GM21737 (cell line): ENCODE data around the gene PTPRA.
A peak's percentile ranks its signal among the peaks of the same experiment; 100 is the strongest.
"Not testable (repeated sequence)": the region's sequence is repeated elsewhere in the genome, so short reads cannot be mapped to it uniquely, and the experiment has no call there.

Experiments
- ATAC-seq: cut with Tn5 transposase; IDR thresholded peaks from one replicate; pipeline ENCODE4 v1.9.1; 2021; ENCODE audit warnings: mild to moderate bottlenecking, moderate library complexity; ENCODE audit not compliant: unreplicated experiment

PTPRA gene

DNA sequence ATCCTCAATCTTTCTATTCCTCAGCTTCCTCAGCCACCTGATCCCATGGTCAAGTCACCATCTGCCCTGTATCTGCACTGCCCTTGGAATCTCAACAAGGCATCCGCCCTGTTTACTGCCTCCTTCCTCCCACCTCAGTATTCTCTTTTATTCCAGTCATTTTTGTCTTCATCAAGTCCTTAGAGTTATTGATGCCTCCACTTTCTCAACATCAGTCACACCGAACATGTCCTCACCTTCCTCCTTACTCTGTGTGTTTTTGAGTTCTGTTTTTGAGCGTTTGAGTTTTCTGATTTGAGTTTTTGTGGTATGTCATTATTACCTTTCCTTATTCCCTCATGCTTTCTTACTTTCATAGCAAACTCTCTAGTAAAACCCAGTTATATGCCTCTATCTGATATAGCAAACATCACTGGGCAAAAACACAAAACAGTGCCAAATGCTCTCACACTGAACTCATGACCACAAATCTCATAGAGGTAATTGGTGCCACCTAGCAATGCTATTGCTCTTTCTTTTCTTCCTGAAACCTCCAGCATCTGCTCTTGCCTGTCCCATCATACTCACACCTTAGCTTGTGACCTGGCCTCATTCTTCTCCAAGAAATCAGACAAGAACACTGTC, 158.4 kb downstream of the PTPRA start:
- ATAC-seq, result no peak

DNA sequence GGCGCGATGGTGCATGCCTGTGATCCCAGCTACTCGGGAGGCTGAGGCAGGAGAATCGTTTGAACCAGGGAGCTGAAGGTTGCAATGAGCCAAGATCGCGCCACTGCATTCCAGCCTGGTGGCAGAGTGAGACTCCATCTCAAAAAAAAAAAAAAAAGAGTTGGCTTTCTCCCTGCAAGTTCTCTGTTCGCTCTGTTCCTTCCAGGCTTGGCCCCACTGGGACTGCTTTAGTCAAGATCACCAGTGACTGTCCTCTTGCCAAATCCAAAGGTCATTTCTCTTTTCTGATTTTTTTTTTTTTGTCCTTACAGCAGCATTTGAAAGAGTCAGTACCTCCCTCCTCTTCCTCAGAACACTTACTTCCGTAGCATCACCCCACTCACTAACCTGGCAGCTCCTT, 159.3 kb downstream of the PTPRA start:
- no peak for ATAC-seq

DNA sequence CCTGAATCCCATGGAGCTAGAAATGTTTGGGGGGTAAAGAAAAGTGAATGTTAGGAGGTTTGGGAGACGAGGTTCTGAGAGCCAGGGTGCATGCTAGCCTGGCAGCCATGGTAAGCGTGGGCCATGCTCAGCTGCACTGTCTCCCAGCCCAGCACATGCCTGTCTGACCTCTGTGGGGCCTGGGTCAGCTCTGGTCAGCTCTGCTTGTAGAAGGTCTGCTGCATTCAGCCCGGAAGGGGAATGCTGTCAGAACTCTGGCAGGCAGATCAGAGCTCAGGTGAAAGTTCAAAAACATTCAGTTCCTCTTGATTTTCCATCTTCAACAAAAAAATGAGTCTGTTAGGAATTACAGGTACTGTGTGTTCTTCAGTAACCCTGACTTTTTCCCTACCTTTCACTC, 164.4 kb downstream of the PTPRA start:
- no peak for ATAC-seq

DNA sequence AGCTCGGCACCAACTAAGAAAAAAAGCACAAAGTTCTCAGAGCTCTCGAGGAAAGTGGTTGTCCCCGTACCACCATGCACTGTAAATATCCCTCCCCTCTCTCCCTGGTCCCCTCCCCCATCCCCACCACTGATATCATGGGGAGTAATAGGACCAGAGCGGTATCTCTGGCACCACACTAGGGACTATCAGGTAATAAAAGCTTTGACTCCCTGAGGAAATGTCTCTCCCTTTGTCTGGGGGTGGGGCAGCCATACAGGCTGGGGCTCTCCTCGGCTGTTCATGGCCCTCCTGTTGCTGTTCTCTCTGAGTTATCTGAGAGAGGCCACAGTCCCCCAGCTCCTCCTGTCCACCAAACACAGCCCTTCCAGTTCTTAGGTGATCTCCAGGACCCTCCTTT, 165.2 kb downstream of the PTPRA start:
- ATAC-seq, result no peak

DNA sequence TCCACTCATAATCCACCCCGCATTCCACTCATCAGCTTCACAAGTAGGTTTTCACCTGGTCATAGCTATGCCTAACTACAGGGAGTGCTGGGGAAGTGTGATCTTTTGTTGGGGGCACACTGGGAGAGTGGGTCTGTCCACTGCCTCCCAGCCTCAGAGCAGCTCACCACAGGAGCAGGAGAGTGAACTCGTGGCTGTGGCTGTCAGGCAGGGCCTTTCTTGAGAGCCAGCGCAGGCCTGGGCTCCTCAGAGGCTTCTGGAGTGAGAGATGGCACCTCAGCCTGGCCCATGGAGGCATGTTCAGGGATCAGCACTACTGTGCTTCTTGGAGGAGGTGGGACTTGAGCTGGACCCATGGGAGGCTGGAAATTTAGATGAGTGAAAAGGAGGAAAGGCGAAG, 166.1 kb downstream of the PTPRA start:
- ATAC-seq, result no peak

DNA sequence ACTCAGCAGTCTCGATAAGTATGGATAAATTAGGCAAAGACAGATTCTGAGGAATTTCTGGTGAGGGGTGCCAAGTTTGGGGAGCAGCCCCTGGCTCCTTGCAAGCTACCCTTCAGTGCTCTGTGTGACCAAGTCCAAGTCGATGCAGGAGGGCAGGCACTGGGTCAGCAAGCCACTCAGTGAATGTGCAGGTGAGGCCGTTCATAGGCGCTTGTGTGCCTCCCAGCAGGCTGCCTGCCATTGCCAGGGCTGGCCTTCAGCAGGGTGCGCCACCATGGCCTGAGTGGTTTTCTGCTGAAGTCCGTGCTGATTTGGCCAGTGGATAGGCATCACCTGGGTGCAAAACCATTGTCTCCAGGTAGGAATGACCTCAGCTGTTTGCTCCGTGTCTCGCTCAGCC, 166.8 kb downstream of the PTPRA start:
- no peak for ATAC-seq

DNA sequence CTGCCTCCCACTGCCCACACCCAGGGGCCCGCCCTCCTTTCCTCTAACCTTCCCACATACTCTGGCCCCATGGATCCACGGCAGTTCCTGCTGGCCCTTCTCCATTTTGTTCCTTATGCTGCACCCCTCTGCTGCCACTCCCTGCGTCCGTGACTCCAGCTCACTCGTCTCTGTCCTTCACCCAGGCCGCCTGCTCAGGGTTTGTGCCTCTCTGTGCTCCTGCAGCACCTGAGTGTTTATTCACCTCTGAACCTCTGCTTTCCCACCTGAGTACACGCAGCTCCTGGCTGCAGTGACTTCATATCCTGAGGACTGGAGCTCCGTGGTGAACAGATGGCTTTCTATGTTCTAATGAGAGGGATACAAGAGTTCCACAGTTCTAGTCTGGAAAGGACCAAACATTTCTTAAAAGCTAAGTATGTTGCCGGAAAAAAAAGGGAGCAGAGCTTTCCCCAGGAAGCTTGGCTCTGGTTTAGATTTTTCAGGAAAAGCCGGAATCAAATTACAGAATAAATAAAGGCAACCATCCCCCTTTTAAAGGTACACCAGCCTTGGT, 168.7 kb downstream of the PTPRA start:
- ATAC-seq, result no peak

DNA sequence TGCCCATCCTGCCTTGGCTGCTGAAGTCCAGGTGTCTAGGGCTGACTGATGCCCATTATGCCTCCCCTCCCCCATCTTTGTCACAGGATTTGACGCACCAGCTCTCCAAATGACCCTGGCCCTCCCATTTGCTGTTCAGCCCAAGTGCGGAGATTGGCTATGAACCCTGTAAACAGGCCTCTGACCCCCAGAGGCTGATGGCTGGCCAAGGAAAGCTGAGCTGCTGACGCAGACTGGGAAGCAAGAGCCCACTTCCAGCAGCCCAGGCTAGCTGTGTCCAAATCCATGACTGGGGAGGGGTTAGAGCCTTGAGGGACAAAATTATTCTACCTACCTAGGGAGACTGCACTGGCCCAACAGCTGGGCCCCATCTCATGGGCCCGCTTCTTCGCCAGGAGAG, 169.3 kb downstream of the PTPRA start:
- ATAC-seq, result no peak

DNA sequence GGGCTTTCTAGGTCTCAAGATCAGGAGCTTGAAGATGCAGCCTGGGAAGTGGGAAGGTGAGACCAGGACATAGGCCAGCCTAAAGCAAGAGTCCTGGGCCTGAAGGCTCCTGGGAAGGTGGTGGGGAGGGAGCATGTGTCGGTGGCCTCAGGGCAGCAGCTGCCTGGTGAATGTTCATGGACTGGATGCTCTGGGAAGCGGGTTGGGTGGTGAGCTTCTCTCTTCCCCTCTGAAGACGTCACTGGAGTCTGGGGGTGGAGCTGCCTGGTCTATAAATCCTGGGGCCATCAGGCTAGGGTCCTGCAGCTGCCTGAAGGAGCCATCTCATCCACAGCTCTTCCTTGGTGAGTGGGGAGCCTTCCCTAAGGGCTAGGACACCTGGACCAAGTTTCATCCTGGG, 170.0 kb downstream of the PTPRA start, which contains the start of gene GNRH2:
Gene GNRH2, plus strand, starts transcription at position 301 of the 400 bp plus-strand sequence. CDS start 793 bp downstream, outside the sequence.
- no peak for ATAC-seq

DNA sequence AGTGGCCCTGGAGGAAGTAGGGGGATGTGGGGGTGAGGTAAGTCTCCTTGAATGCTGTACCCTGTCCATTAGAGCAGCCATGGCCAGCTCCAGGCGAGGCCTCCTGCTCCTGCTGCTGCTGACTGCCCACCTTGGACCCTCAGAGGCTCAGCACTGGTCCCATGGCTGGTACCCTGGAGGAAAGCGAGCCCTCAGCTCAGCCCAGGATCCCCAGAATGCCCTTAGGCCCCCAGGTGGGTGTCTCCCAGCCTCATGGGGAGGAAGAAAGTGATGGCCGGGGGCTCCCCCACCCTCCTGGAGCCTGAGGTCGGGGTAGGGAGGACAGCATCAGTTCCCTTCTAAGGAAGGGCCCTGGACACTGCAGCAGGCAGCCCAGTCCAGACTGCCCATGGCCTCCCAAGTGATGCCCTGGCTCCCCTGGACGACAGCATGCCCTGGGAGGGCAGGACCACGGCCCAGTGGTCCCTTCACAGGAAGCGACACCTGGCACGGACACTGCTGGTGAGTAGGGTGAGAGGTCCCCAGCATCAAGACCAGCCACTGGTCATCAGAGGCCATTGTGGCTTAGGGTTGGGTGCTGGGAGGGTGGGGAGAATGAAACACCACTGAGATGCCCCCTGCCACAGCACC, 171.2 kb downstream of the PTPRA start:
- ATAC-seq, result no peak

DNA sequence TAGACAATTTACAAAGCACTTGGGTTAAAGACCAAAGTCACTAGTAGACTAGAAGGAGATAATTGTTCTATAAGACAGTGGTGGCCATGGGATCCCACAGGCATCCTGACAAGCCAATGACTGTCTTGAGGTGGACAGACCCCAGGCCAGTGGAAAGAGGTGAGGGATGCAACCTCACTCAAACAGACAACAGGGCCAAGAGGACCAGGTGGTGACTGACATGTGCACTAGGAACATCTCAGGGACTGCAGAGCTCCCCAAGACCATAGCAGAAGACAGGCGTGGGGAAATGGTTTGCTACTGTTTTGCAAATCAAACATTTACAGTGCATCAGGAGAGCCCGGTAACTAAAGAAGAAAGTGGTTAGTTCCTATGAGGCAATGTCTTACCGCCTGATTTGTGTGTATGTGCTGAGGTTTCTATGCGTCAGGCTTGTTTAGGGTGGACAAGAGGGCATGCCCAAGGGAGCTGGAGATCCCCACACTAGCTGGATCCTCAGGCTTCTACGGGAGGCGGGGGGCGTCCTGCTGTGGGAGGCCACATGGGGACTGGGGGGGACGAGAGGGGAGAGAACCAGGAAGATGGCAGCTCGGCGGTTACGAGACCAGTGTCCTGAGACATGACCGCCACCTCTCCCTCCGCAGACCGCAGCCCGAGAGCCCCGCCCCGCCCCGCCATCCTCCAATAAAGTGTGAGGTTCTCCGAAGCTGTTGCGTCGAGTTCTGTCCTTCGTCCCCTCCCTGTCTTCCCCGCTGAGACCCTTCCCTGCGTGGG, 171.9 kb downstream of the PTPRA start:
- peak; percentile 36 for ATAC-seq

DNA sequence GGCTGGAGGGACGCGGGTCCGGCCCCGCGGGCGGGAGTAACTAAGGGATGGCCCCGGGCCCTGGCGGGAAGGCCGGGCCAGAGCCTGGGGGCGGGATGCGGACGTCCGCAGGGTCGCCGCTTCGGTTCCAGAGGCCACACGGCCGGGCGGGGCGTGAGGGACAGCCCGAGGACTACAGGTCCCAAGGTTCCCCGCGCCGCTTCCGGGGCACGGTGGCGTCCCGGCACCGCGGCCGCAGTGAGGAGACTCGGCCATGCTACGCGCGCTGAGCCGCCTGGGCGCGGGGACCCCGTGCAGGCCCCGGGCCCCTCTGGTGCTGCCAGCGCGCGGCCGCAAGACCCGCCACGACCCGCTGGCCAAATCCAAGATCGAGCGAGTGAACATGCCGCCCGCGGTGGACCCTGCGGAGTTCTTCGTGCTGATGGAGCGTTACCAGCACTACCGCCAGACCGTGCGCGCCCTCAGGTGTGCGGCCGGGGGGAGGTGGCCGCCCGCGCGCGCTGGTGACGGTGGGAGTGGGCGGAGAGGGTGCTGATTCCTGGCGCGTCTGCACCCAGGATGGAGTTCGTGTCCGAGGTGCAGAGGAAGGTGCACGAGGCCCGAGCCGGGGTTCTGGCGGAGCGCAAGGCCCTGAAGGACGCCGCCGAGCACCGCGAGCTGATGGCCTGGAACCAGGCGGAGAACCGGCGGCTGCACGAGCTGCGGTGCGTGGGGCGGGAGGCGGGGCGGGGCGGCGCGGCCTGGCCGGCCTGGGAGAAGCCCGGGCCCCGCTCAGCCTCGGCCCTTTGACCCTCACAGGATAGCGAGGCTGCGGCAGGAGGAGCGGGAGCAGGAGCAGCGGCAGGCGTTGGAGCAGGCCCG, 172.8 kb downstream of the PTPRA start, which contains the start of gene MRPS26:
Gene MRPS26, plus strand, starts transcription at position 237 of the 861 bp plus-strand sequence. Its CDS starts 17 bp downstream, at position 254.
- ATAC-seq, result peak; percentile 89

DNA sequence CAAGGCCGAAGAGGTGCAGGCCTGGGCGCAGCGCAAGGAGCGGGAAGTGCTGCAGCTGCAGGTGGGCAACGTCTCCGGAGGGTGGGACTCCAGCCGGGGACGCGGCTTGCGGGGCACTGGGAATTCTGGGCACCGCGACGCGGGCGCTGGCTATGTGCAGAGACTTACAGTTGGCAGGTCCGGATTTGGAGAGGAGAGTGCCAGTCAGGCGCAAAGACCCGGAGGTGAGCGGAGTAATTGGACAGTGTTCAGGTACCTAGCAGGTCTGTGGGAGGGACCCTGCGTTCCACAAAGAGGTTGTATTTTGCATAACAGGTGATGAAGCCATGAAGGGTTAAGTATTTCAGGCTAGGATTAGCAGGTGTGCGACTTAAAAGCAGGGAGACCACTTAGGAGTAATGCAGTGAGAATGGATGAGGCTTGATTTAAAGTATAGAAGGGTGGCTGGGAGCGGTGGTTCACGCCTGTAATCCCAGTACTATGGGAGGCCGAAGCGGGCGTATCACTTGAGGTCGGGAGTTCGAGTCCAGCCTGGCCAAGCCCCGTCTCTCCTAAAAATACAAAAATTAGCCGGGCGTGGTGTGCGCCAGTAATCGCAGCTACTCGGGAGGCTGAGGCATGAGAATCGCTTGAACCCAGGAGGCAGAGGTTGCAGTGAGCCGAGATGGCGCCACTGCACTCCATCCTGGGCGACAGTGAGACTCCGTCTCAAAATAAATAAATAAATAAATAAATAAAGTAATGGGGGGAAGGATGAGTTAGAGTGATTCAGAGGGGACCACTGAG, 173.6 kb downstream of the PTPRA start:
- ATAC-seq, result no peak

DNA sequence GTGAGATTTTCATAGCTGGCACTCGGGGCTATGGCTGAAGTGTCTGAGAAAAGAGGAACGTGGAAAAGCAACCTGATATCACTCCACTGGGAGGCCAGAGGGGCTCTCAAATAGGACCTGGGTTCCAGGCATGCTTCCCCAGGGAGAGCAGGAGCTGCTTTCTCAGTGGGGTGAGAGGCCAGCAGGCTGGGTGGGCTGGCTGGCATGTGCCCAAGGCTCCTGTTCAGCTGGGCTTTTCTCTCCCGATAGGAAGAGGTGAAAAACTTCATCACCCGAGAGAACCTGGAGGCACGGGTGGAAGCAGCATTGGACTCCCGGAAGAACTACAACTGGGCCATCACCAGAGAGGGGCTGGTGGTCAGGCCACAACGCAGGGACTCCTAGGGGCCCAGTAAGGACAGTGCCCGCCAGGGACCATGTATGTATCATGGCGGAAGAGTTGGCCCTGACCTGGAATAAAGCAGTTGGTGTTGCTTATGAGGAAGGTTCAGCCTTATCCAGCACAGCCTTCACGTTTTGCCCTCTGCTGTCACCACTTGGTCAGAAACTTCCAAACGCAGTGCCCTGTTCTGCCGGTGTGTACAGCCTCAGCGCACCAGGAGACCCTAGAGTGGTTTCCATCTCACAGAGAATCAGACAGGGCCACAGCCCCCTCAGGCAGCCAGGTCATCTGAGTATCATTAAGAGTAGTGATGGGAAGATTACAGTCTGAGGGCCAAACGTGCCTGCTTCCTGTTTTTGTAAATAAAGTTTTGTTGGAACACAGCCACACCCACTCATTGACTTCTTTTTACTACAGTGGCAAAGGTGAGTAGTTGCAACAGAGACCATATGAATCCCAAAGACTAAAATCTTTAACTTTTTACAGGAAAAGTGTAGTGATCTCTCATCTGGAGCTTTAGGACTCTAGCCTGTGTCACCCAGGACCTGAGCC, 174.5 kb downstream of the PTPRA start:
- ATAC-seq, result no peak

DNA sequence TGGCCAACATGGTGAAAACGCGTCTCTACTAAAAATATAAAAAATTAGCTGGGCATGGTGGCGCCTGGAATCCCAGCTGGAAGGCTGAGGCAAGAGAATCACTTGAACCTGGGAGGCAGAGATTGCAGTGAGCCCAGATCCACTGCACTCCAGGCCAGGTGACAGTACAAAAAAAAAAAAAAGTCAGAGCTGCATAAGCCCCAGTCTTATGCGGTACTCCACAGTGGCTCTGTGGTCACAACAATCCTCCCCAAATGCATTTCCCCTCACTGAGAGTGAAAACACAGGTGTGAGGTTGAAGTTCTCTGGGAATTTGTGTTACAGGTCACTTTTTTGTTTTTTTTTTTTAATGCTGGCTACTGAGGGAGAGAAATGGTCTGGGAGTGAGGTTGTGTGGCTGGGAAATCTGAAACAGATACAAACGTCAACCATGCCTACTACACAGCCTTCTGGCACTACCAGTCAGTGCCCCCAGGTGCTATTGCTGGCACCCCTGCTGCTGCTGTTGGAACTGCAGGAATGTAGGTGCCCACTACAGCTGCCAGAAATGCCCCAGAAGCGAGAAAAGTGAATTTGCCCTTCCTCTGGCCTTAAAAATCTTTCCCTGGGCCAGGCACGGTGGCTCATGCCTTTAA, 178.2 kb downstream of the PTPRA start:
- no peak for ATAC-seq

DNA sequence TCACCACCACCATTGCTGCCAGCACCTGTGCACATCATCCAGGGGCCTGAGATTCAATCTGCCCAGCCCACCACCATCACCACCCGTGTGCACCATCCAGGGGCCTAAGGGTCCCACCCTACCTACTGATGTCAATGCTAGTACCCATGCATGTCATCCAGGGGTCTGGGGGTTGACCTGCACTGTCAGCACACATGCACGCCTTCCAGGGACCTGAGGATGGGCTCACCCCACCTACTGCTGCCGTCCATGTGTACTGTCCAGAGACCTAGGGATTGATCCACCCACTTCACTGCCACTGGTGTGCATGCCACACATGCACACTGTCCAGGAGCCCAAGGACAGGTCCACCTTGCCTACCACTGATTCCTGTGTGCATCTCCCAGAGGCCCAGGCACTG, 186.2 kb downstream of the PTPRA start:
- no peak for ATAC-seq

DNA sequence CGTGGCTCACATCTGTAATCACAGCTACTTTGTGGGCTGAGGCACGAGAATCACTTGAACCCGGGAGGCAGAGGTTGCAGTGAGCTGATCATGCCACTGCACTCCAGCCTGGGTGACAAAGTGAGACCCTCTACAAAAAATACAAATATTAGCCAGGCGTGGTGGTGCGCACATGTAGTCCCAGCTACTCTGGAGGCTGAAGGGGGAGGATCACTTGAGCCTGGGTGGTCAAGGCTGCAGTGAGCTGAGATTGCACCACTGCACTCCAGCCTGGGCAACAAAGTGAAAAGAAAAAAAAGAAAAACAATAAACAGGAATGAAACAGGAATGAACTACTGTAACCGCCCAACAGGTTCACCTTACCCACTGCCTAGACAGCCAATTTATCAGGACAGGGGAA, 190.8 kb downstream of the PTPRA start:
- ATAC-seq, result not testable (repeated sequence)
